Measurements from ENCODE around the gene RAB10.

DNA sequence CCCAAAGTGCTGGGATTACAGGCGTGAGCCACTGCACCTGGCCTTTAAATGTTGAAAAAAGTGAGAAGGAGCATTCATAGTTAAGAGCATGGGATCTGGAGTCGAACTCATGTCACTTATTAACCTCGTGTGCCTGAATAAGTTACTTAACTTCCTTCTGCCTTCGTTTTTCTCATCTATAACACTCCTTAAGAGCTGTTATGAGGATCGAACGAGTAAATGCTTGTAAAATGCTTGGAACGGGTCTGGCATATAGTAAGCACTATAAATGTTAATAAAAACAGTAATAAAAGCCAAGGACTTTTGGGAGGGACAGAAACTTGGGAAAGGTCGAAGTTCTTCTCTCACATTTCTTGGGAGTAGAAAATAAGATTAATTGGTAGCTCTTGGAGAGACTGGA, 40.8 kb downstream of the RAB10 start:
- TF ChIP-seq, protein P1, sequence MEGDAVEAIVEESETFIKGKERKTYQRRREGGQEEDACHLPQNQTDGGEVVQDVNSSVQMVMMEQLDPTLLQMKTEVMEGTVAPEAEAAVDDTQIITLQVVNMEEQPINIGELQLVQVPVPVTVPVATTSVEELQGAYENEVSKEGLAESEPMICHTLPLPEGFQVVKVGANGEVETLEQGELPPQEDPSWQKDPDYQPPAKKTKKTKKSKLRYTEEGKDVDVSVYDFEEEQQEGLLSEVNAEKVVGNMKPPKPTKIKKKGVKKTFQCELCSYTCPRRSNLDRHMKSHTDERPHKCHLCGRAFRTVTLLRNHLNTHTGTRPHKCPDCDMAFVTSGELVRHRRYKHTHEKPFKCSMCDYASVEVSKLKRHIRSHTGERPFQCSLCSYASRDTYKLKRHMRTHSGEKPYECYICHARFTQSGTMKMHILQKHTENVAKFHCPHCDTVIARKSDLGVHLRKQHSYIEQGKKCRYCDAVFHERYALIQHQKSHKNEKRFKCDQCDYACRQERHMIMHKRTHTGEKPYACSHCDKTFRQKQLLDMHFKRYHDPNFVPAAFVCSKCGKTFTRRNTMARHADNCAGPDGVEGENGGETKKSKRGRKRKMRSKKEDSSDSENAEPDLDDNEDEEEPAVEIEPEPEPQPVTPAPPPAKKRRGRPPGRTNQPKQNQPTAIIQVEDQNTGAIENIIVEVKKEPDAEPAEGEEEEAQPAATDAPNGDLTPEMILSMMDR (IDR thresholded peaks at IDR 0.05) = no peak
- TF ChIP-seq POLR2A (IDR thresholded peaks at IDR 0.05) (no peak), POLR2AphosphoS5 (IDR thresholded peaks at IDR 0.05) (no peak), EP300 (IDR thresholded peaks at IDR 0.05) (no peak)
